SJSA1 (cell line): ENCODE data around the gene EPHX1. TPM values are rescaled to one million over a fixed set of nuclear protein-coding genes. Genes with fewer than 3 reads are reported as not detected.

ENCODE experiments used
- DNase-seq, 2 experiments: peaks; one replicate each; pipeline ENCODE4 v3.0.0-alpha.2; 2015 to 2020; ENCODE audit warnings: low spot score in 2 of 2, low read depth in 1 of 2
- H3K27ac ChIP-seq: fragments of 250-450 bp; sonication (Bioruptor Pico); 2 replicates; pipeline ENCODE4 v1.5.1; 2020; ENCODE audit warnings: mild to moderate bottlenecking, moderate library complexity
- H3K27me3 ChIP-seq: fragments of 250-450 bp; sonication (Bioruptor Pico); replicated peaks from 2 replicates; pipeline ENCODE4 v1.5.1; 2020; ENCODE audit warnings: mild to moderate bottlenecking, moderate library complexity
- H3K36me3 ChIP-seq: fragments of 250-450 bp; sonication (Bioruptor Pico); 2 replicates; pipeline ENCODE4 v1.5.1; 2020; ENCODE audit warnings: mild to moderate bottlenecking
- H3K4me1 ChIP-seq: fragments of 250-450 bp; sonication (Bioruptor Pico); replicated peaks from 2 replicates; pipeline ENCODE4 v1.6.1; 2021; ENCODE audit warnings: mild to moderate bottlenecking
- H3K4me3 ChIP-seq: fragments of 250-450 bp; sonication (Bioruptor Pico); 2 replicates; pipeline ENCODE4 v1.5.1; 2020; ENCODE audit warnings: mild to moderate bottlenecking
- H3K9me3 ChIP-seq: fragments of 250-450 bp; sonication (Bioruptor Pico); replicated peaks from 2 replicates; pipeline ENCODE4 v1.5.1; 2020; ENCODE audit warnings: mild to moderate bottlenecking
- total RNA-seq: library from RNA; depleted of rRNA; stranded (reverse); fragments of >200 nt; shearing (Covaris generic); gene quantifications from 2 replicates; pipeline ENCODE4 v1.2.3, GENCODE V29; 2014

EPHX1 gene
- total RNA-seq, 1 experiment from 2014 or later, result 29.0 TPM

DNA sequence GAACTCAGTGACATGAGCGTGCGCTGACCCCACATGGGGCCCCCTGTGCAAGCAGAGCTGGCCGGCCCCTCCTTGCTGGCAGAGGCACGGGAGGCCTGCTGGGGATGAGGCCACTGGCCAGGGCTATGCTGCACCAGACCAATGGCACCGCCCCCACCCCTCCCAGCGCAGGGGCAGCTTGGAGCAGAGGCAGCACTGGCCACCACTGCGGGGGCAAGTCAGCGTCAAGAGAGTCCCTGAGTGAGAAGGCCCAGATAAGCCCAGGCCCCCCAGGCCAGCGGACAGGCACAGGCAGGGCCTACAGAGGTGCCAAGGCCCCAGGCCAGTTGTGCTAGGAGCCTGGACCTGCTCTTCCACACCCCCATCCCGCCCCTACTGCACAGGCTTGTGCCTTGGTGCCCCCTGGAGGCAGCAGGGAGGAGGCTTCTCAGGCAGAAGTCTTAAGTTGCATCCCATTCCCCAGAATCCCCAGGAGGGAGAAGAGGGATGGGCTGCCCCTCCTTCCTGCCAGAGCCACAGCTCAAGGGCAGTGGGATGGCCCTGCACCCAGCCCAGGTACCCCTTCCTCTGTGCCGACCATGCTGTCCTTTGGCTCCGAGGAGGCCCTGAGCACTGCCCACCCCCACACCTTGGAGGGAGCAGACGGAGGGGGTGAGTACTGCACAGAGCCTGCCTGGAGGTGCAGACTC, 35.8 kb downstream of the EPHX1 start:
- H3K9me3 ChIP-seq, result no peaks in the 10 kb centered on the region
- H3K4me1 ChIP-seq, result no peaks in the 10 kb centered on the region; the same call in 1 of the 2 replicates
- H3K4me3 ChIP-seq, result no peak overlapping the region
- DNase-seq, result peak; percentile 61 to 82
- H3K27ac ChIP-seq, result no peak overlapping the region
- peaks cover 72% of the 10 kb centered on the region for H3K36me3 ChIP-seq
- H3K27me3 ChIP-seq, result no peaks in the 10 kb centered on the region

DNA sequence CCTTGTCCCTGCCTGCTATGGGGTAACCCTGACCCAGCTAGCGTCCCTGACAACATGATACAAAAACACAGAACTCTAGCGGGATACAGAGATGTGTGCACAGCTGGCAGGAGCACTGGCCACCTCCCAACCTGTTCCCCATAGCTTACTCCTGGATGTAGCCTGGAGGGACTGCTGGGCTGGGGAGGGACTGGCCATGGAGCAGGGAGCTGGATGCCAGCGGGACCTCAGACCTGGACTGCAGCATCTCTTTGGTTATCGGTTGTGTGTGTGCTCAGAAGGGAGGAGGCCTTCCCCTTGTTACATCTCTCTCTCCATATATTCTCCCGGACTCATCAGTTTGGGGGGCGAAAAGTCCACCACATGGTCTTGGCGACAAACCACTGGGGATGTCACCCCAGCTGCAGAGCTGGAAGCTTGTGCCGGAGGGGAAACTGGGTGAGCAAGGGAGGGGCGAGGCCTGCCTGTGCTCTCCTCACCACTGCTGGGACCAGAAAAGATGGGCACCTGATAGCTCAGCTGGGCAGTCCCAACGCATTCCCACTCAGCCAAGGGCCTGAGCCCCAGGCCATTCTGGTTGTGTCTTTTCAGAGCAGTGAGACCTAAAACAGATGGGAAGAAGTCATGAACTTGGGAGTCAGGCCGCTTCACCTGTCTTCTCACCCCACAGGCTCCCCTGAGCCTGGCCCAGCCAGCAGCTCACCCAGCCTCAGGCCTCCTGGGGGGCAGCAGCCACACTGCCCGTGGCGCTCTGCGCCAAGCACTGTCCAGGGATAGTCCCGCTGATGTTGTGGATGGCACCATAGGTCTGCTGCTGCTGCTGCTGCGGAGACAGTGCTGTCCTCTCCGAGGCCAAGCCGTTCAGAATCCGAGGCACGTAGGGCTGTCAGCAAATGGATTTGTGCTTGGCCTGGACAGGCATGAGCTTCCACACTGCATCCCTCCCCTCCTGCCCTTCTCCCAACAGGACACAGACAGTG, 36.7 kb downstream of the EPHX1 start:
- Histone ChIP-seq H3K9me3 (no peaks in the 10 kb centered on the region), H3K27ac (no peak overlapping the region), H3K4me3 (no peak overlapping the region), H3K36me3 (peaks cover 72% of the 10 kb centered on the region), H3K27me3 (no peaks in the 10 kb centered on the region), H3K4me1 (no peaks in the 10 kb centered on the region; the same call in 1 of the 2 replicates)
- DNase-seq, result no peak

DNA sequence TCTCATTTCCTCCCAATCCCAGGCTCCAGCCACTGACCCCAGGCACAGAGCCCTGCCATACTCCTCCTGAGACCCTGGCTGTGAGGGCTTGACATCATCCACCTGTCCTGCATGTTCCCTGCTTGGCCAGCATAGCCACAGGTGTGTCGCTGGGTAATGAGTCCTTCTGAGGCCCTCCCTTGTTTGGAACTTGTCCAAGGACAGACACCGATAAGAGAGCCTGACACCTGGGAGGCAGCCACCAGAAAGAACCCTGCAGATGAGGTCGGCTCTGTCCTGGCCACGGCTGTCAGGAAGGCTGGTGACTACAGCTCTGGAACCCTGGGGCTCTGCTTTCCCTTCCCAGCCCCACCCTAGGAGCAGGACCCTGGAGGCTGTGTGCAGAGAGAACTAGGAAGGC, 37.7 kb downstream of the EPHX1 start:
- no peaks in the 10 kb centered on the region; the same call in 1 of the 2 replicates for H3K4me1 ChIP-seq
- no peak for DNase-seq
- no peak overlapping the region for H3K4me3 ChIP-seq
- H3K36me3 ChIP-seq, result peaks cover 72% of the 10 kb centered on the region
- no peaks in the 10 kb centered on the region for H3K9me3 ChIP-seq
- no peaks in the 10 kb centered on the region for H3K27me3 ChIP-seq
- no peak overlapping the region for H3K27ac ChIP-seq

DNA sequence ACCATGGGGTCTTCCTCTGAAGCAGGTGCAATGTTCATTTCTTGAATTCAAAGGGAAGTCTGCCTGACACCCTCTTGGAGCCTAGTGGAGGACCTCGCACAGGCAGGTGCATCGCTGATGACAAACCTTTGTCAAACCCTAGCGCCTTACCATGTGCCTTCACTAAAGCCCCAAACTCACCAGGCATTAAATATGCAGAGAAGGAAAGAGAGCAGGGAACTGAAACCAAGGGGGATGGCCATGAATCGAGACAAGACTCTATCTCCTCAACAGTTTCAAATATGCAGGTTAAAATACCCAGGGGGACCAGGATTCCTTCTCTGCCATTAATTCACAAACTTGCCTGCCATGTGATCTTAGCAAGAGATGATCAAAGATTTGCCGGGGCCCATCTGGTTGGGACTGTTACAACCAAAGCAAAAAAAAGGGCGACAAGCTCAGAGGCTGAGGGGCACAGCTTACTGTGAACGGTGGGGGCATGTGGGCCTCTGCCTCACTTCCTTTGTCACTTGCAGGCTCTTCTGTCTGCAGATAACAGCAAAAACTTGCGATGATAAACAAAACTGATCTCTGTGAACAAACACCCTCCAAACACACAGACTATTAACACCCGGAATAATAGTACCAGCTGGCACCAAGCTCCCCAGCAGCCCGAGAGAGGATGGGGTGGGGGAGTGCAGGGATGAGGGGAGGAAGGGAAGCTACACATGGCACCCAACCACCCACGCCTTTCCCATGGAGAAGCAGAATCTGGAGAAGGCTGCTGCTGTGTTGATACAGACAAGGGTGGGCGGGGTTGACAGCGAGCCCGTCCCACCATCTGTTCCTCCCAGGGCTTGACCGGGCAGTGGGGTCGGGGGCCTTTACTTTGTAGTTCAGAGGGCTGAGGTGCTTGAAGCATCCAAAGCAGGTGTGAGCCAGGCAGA, 38.4 kb downstream of the EPHX1 start:
- no peak for DNase-seq
- Histone ChIP-seq H3K27me3 (no peaks in the 10 kb centered on the region), H3K27ac (no peak overlapping the region), H3K4me1 (no peaks in the 10 kb centered on the region; the same call in 1 of the 2 replicates), H3K36me3 (peaks cover 75% of the 10 kb centered on the region), H3K9me3 (no peaks in the 10 kb centered on the region), H3K4me3 (no peak overlapping the region)

DNA sequence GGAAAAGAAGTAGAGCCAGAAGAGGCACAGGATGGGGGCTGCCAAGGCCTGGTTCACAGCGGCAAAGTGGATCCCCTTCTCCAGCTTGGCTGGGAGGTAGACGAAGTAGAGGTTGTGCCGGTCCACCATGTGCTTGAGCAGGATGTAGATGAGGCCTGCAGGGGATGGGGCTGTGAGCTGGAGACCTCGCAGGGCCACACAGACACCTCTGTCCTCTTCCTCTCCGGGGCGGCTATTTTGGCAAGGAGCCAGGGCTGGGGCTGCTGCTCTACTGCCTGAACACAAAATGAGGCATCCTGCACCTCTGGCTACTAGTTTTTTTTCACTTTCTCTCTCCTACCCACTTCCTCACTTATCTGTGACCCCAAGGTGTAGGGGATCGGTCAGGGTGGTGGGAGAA, 40.0 kb downstream of the EPHX1 start:
- Histone ChIP-seq H3K4me3 (no peak overlapping the region), H3K36me3 (peaks cover 76% of the 10 kb centered on the region), H3K4me1 (no peaks in the 10 kb centered on the region; the same call in 1 of the 2 replicates), H3K9me3 (no peaks in the 10 kb centered on the region), H3K27me3 (no peaks in the 10 kb centered on the region), H3K27ac (no peak overlapping the region)
- DNase-seq, result no peak

DNA sequence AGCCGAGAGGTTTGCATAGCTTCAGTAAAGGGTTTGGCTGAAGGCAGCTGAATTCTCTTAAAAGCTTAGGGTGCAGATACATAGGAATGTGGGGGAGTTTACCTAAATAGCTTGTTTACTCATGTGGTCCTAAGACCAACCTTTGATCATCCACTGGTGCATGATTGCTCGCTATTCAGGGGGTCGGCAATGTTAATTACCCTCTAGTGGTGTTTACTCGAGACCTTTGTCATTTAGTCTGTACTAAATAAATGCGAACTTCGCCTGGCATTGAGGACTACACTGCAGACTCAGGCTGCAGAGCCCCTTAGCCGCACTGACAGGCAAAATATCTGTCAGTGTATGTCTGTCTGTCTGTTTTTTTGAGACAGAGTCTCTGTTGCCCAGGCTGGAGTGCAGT, 40.4 kb downstream of the EPHX1 start:
- H3K27ac ChIP-seq, result no peak overlapping the region
- peaks cover 79% of the 10 kb centered on the region for H3K36me3 ChIP-seq
- H3K4me3 ChIP-seq, result no peak overlapping the region
- no peak for DNase-seq
- H3K27me3 ChIP-seq, result no peaks in the 10 kb centered on the region
- H3K9me3 ChIP-seq, result no peaks in the 10 kb centered on the region
- H3K4me1 ChIP-seq, result no peaks in the 10 kb centered on the region; the same call in 1 of the 2 replicates

DNA sequence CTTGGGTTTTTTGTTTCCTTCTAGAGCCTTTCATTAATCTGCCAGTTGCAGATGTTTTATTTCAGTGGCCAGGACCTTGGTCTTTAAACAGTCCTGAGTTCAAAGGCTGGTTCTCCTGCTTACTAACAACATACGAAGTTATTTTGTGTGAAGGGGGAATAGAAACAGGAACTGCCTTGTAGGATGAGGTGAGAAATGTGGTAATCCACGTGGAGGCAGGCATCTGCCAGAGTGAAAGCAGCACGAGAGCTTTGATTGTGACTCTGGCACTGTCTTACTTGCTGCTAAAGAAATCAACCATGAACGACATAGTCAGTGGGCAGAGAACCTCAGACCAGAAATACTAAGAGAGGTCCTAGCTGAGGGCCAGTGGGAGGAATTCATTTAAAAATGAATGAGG, 41.9 kb downstream of the EPHX1 start:
- Histone ChIP-seq H3K4me1 (no peaks in the 10 kb centered on the region), H3K27ac (no peak overlapping the region), H3K27me3 (no peaks in the 10 kb centered on the region), H3K4me3 (no peak overlapping the region), H3K36me3 (peaks cover 70% of the 10 kb centered on the region), H3K9me3 (no peaks in the 10 kb centered on the region)
- no peak for DNase-seq

DNA sequence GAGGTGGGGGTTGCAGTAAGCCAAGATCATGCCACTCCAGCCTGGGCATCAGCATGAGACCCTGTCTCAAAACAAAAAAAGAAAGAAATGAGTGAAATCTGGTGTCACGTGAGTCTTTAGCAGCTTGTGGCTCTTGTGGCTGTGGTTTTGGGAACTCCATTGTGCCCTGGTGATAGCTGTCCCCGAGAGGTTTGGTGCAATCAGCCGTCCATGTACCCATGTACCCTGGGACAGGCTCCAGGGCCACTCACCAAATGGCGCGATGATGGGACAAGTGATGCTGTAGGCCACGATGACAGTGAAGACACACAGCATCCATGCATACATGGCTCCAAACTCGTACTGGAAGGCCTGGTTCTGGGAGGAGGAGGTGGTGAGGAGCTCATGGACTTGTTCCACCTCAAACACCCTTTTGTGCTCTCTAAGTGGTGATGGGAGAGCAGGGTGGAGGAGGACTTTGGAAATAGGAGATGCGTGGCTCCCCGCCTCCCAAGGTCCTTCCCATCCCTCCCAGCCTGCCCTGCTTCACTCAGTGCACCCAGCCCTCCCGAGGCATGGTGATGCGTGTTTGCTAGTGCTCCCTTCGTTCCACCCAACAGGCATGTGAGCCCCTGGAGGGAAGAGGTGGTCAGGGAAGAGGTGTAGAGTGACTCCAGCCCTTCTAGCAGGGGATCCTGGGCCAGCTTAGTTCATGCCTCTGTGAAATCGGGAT, 42.6 kb downstream of the EPHX1 start:
- Histone ChIP-seq H3K9me3 (no peaks in the 10 kb centered on the region), H3K27ac (no peak overlapping the region), H3K4me1 (no peaks in the 10 kb centered on the region), H3K4me3 (no peak overlapping the region), H3K36me3 (peaks cover 65% of the 10 kb centered on the region), H3K27me3 (no peaks in the 10 kb centered on the region)
- no peak for DNase-seq

DNA sequence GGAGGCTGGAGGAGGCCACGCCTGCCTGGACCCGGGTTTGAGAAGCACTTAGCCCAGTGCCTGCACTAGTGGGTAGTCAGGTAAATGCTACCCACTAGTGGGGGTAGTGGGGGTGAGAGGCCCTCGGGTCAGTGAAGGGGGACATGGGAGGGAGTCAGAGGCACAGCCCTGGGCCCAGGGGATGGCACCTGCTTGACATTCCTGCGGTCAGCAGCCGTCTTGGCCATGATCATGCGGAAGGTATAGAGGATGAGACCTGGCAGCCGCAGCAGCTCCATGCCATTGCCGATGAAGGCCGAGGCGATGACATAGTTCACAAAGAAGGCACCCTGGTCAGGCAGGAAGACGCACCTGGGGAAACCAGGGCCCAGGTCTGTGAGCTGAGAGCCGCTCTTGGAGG, 43.5 kb downstream of the EPHX1 start:
- peaks cover 68% of the 10 kb centered on the region for H3K36me3 ChIP-seq
- no peak for DNase-seq
- H3K4me3 ChIP-seq, result no peak overlapping the region
- H3K4me1 ChIP-seq, result no peaks in the 10 kb centered on the region
- no peaks in the 10 kb centered on the region for H3K27me3 ChIP-seq
- H3K27ac ChIP-seq, result no peak overlapping the region
- no peaks in the 10 kb centered on the region for H3K9me3 ChIP-seq

DNA sequence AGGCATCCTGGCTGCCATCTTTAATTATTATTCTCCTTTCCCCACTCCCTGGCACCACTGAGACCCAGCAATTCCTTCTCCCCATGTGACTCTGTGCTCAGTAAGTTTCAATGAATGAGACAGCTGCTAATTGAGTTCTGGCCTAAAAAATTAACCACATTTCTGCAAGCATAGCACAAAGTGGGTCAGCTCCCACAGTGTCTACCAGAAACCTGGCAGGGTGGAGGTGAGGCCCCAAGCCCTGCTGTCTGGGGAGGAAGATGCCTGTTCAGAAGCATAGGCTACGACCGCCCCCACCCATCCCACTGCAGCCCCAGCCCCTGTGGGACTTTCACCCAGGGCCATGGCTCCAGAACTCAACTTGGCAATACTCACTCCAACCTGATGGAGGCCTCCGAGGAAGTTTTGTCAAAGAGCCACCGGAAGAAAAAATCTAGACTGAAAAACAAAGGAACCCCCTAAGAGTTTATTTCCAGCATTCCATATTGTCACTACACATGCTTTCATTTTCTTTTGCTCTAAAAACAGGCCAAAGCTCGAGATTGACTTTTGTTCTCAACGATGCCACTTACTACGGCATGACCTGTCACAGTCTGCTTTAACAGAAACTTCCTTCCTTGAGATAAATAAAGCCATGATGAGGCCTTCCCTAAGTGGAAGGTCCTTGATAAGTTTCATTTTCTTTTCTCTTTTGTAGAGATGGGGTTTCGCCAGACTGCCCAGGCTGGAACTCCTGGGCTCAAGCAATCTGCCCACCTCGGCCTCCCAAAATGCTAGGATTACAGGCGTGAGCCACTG, 45.8 kb downstream of the EPHX1 start:
- Histone ChIP-seq H3K27ac (no peak overlapping the region), H3K4me3 (no peak overlapping the region), H3K27me3 (no peaks in the 10 kb centered on the region), H3K9me3 (no peaks in the 10 kb centered on the region), H3K36me3 (peaks cover 69% of the 10 kb centered on the region), H3K4me1 (no peaks in the 10 kb centered on the region)
- no peak for DNase-seq

DNA sequence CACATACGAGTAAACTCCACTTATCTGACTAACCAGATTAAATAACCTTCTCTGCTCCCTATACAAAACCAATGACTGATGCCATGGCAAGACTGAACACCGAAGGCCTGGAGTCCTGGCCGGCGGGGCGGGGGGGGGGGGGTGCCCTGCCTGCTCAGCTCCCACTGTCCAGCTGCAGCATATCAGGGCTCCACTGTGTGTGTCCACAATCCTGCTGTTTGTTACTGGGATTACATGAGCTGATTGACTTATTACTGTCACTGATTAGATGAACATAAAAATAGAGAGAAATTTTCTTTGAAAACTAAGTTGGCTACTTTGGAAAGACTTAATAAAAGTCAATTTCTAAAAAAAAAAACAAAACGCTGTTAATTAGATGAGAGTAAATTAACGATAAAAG, 47.3 kb downstream of the EPHX1 start:
- Histone ChIP-seq H3K27ac (no peak overlapping the region), H3K36me3 (peaks cover 75% of the 10 kb centered on the region), H3K4me1 (no peaks in the 10 kb centered on the region), H3K27me3 (no peaks in the 10 kb centered on the region), H3K4me3 (no peak overlapping the region), H3K9me3 (no peaks in the 10 kb centered on the region)
- no peak for DNase-seq

DNA sequence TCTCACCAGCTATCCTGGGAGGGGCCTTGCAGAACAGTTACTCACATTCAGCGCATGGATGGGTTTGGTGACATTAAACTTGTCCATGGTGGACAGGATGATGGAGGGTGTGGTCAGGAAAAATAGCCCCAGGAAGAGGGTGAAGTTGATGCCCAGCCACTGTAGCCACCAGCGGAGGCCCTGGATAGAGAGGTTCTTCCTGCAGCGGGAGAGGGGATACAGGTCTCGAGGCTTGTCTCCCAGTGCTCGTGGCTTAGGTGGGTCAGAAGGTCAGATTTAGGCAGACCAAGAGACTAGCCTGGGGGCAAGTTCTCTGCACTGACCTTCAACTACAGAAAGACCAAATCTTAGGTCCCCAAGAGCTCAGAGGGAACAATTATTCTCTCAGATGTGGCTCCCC, 49.2 kb downstream of the EPHX1 start:
- no peak for DNase-seq
- Histone ChIP-seq H3K27me3 (no peaks in the 10 kb centered on the region), H3K4me3 (no peak overlapping the region), H3K4me1 (peaks cover 3% of the 10 kb centered on the region; the same call in 1 of the 2 replicates), H3K27ac (no peak overlapping the region), H3K9me3 (no peaks in the 10 kb centered on the region), H3K36me3 (peaks cover 74% of the 10 kb centered on the region)
